Thymus (tissue), 11 donors: ENCODE results near the gene MAPK8IP3. TPM values are rescaled to one million over a fixed set of nuclear protein-coding genes. Genes with fewer than 3 reads are reported as not detected.
"Not testable (repeated sequence)": the region's sequence is repeated elsewhere in the genome, so short reads cannot be mapped to it uniquely, and the experiment has no call there.

Experiments
- DNase-seq, 9 donors: peaks; one replicate each; pipeline ENCODE4 v3.0.0-alpha.2; 2013; ENCODE audit warnings: low spot score in 9 of 9, low read depth in 6 of 9, missing footprints in 1 of 9
- H3K27ac ChIP-seq, 2 donors: one replicate each; pipeline ENCODE4 v1.5.1; 2013; ENCODE audit warnings: control low read depth in 1 of 2, low read depth in 1 of 2, low read length in 1 of 2, mild to moderate bottlenecking in 1 of 2, moderate library complexity in 1 of 2
- H3K27me3 ChIP-seq, 2 donors: one replicate each; pipeline ENCODE4 v1.5.1; 2013; ENCODE audit warnings: low read length in 1 of 2; ENCODE audit not compliant: control insufficient read depth in 2 of 2, insufficient read depth in 1 of 2
- H3K36me3 ChIP-seq, 2 donors: one replicate each; pipeline ENCODE4 v1.5.1; 2013; ENCODE audit warnings: low read length in 1 of 2, mild to moderate bottlenecking in 1 of 2, moderate library complexity in 1 of 2; ENCODE audit not compliant: control insufficient read depth in 2 of 2, insufficient read depth in 2 of 2
- H3K4me1 ChIP-seq, 2 donors: one replicate each; pipeline ENCODE4 v1.5.1; 2013; ENCODE audit warnings: low read length in 2 of 2; ENCODE audit not compliant: control insufficient read depth in 2 of 2, insufficient read depth in 2 of 2
- H3K4me3 ChIP-seq, 2 donors: one replicate each; pipeline ENCODE4 v1.5.1; 2013; ENCODE audit warnings: low read length in 2 of 2, control low read depth in 1 of 2, mild to moderate bottlenecking in 1 of 2
- H3K9me3 ChIP-seq, 2 donors: one replicate each; pipeline ENCODE4 v1.5.1; 2013; ENCODE audit warnings: low read length in 1 of 2, mild to moderate bottlenecking in 1 of 2; ENCODE audit not compliant: control insufficient read depth in 2 of 2, insufficient read depth in 1 of 2
- WGBS: extraction: QIAGEN DNeasy Blood & Tissue Kit; methylation state at CpG from one replicate; pipeline ENCODE4 v1.1.7; 2013; 5-methylcytosine and 5-hydroxymethylcytosine counted together
- polyA plus RNA-seq: library from polyadenylated mRNA; stranded (reverse); fragments of 200-250 nt; gene quantifications from one replicate; pipeline ENCODE4 v1.2.3, GENCODE V29; 2013
- total RNA-seq: library from RNA; stranded (reverse); fragments of 120-200 nt; gene quantifications from one replicate; pipeline ENCODE4 v1.2.4, GENCODE V29; 2013
- donor health status: healthy.

The MAPK8IP3 gene
- total and polyA plus RNA-seq, 2 donors: 36.0 to 129 TPM

- no peak for DNase-seq
- H3K9me3 ChIP-seq: peaks cover 0 to 7% of the 10 kb centered on the region in 2 donors
- 97% methylated on average over 32 of the region's 32 CpGs for WGBS
- H3K4me3 ChIP-seq: no peak overlapping the region
- H3K27ac ChIP-seq: no peak overlapping the region
- H3K36me3 ChIP-seq: peaks cover 49 to 64% of the 10 kb centered on the region in 2 donors
- peaks cover 8 to 13% of the 10 kb centered on the region in 2 donors for H3K4me1 ChIP-seq
- H3K27me3 ChIP-seq: no peaks in the 10 kb centered on the region
These were observed 20.9 kb downstream of the MAPK8IP3 start for GRCh38 chr16:1726661-1727502.

DNA sequence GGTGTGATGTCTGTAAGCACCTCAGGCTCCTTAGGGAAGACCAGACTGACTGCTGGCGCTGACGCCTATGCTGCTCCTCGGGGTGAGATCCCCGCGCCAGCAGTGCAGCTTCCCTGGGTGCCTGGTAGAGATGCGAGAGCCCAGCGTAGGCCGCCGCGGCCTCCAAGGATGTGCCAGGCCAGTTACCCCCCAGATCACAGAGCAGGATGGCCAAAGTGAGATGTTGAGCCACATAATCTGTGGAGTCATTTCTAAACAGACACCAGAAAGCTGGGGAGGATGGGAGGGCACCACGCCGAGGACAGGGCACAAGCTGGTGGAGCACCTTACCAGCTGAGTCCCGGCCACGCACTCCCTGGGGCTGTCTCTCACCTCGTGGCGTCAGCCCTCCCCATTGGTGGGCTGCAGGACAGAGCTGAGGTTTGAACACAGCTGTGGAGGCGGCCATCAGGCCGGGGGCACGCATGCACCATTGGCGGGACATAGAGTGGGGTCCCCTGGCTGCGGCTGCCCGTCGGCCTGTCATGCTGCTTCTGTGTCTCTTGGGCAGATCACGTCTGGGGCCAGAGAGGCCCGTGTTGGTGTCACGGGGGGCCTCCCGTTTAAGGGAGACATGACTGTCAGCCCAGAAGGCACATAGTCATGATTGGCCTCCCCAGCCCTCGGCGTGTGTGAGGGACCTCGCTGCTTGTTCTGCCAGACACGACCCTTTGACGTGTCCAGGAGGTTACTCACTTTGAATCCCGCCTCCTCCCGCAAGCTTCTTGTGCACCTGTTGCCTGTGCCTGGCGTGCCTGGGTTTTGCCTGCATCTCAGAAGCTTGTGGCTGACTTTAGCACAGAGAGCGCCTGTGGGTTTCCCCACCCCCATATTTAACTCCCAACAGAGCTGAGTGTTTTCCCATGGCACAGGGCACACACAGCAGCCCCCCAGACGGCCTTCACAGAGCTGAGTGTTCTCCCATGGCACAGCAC is 21.9 kb downstream of the MAPK8IP3 start:
- H3K4me1 ChIP-seq: peaks cover 2 to 7% of the 10 kb centered on the region in 2 donors
- H3K27me3 ChIP-seq: no peaks in the 10 kb centered on the region
- H3K9me3 ChIP-seq: peaks cover 0 to 7% of the 10 kb centered on the region in 2 donors
- no peak overlapping the region for H3K4me3 ChIP-seq
- H3K36me3 ChIP-seq: peaks cover 58 to 75% of the 10 kb centered on the region in 2 donors
- DNase-seq: no peak
- WGBS: 88% methylated on average over 37 of the region's 37 CpGs
- H3K27ac ChIP-seq: no peak overlapping the region

- Histone ChIP-seq H3K9me3 (peaks cover 0 to 7% of the 10 kb centered on the region in 2 donors), H3K27ac (no peak overlapping the region), H3K4me1 (no peaks in the 10 kb centered on the region), H3K27me3 (no peaks in the 10 kb centered on the region), H3K4me3 (no peak overlapping the region), H3K36me3 (peaks cover 67 to 85% of the 10 kb centered on the region in 2 donors)
- over 99% methylated on average over 18 of the region's 18 CpGs for WGBS
- no peak for DNase-seq
These were observed 23.0 kb downstream of the MAPK8IP3 start for GRCh38 chr16:1729026-1729425.

GRCh38 chr16:1729445-1729844 is 23.4 kb downstream of the MAPK8IP3 start:
- H3K36me3 ChIP-seq: peaks cover 69 to 85% of the 10 kb centered on the region in 2 donors
- H3K27me3 ChIP-seq: no peaks in the 10 kb centered on the region
- H3K27ac ChIP-seq: no peak overlapping the region
- no peaks in the 10 kb centered on the region for H3K4me1 ChIP-seq
- peaks cover 0 to 7% of the 10 kb centered on the region in 2 donors for H3K9me3 ChIP-seq
- no peak overlapping the region for H3K4me3 ChIP-seq
- DNase-seq: no peak
- WGBS: 98% methylated on average over 35 of the region's 35 CpGs

DNA sequence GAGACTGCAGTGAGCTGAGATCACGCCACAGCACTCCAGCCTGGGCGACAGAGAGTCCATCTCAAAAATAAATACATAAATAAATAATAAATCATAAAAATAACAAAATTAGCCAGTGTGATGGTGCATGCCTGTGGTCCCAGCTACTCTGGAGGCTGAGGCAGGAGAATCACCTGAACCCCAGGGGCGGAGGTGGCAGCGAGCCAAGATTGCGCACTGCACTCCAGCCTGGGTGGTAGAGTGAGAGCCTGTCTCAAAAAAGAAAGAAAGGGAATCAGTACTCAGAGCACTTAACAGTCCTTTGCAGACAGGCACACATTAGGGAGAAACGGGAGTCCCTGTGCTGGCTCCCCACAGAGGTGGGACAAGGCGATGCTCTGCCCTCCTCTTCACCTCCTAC is 25.1 kb downstream of the MAPK8IP3 start:
- peaks cover 4 to 22% of the 10 kb centered on the region in 2 donors for H3K9me3 ChIP-seq
- WGBS: over 99% methylated on average over 7 of the region's 7 CpGs
- H3K4me3 ChIP-seq: no peak overlapping the region
- no peak overlapping the region for H3K27ac ChIP-seq
- peaks cover 67 to 84% of the 10 kb centered on the region in 2 donors for H3K36me3 ChIP-seq
- no peaks in the 10 kb centered on the region for H3K4me1 ChIP-seq
- no peaks in the 10 kb centered on the region for H3K27me3 ChIP-seq
- DNase-seq: no peak

DNA sequence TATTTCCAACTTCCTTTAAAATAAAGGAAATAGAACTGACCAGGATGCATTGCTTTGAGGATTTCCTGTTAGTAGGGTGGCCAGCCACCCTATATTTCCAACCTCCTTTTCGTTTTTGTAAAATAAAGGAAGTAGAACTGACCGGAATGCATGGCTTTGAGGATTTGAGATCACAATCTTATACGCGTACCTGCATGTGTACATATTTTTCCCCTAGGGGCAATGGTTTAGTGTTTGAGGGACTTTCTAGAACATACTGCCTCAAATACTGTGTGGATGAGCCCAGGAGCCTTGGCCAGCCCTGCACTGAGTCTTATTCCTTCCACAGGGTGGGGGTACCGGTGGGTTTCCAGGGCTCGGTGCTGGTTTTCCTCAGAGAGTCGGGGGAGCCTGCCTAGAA is 25.6 kb downstream of the MAPK8IP3 start:
- Histone ChIP-seq H3K9me3 (peaks cover 4 to 26% of the 10 kb centered on the region in 2 donors), H3K27me3 (no peaks in the 10 kb centered on the region), H3K36me3 (peaks cover 62 to 79% of the 10 kb centered on the region in 2 donors), H3K4me1 (no peaks in the 10 kb centered on the region), H3K27ac (no peak overlapping the region), H3K4me3 (no peak overlapping the region)
- no peak for DNase-seq
- 82% methylated on average over 7 of the region's 7 CpGs for WGBS

DNA sequence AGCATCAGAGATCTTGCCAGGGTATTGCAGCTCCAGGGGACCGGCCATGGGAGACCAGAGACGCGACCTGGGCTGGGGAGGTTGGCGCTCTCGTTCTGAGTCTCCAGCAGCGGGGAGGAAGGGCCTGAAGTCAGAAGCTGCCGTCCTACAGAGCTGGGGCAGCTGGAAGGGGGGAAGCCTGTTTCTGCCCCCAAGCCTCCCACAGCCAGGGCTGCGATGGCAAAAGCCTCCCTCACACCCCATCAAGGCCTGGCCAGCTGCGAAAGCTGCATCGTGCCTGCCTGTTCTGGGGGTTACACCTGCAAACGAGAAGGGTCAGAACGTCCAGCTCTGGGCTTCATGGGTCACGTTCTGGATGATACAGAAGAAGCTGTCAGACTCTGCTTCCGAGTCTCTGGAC is 26.1 kb downstream of the MAPK8IP3 start:
- no peak for DNase-seq
- WGBS: 95% methylated on average over 14 of the region's 14 CpGs
- Histone ChIP-seq H3K9me3 (peaks cover 4 to 29% of the 10 kb centered on the region in 2 donors), H3K4me3 (no peak overlapping the region), H3K4me1 (no peaks in the 10 kb centered on the region), H3K27ac (no peak overlapping the region), H3K36me3 (peaks cover 61 to 74% of the 10 kb centered on the region in 2 donors), H3K27me3 (no peaks in the 10 kb centered on the region)

- 97% methylated on average over 21 of the region's 21 CpGs for WGBS
- H3K27me3 ChIP-seq, DNase-seq, H3K4me3 ChIP-seq, H3K4me1 ChIP-seq, H3K27ac ChIP-seq: not testable (repeated sequence)
- Histone ChIP-seq H3K36me3 (peaks cover 56 to 69% of the 10 kb centered on the region in 2 donors), H3K9me3 (peaks cover 4 to 29% of the 10 kb centered on the region in 2 donors)
These were observed 26.6 kb downstream of the MAPK8IP3 start for GRCh38 chr16:1732551-1732987.
